Measurements from ENCODE around the gene HSPB7. TPM values are rescaled to one million over a fixed set of nuclear protein-coding genes. Genes with fewer than 3 reads are reported as not detected.

HSPB7 gene
- total and polyA plus RNA-seq, 12 donors = 4,333 to 6,425 (median 4,947) TPM

DNA sequence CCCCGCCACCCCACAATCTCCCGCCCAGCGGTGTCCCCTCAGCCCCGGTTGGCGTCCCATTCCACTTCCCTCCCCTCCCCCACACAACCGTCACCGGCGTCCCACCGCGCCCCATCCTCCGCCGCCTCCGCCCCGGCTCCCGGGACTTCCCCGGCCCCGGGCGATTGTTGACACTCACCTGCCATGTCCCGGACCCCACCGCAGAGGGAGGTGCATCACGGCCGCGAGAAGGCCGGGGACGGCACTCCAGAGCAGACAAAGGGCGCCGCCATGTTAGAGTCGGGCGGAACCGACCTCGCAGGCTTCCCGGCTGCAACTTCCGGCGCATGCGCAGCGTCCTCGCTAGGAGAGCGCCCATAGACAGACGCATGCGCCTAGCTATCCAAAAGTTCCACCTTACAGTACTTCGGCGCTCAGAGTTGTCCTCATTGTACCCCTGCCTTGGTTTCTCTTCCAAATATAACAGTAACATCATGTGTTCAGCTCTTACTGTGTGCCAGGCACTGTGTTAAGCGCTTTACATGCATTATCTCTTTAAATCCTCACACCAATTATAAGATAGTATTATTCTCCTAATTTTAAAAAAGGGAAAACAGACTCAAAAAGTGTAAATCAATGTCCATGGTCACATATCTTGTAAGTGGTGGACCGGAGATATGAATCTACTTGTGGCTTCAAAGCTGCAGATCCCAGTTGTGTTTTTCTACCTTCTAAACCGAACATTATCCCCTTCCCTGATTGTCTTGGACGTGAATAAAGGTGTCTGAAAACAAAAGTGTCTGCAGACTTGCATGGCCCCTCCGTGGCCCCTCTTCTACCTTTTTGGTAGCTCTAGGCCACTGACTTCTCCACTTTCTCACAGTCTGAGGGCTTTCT lies 41.8 kb downstream of the HSPB7 start, which contains the start of gene ZBTB17:
ZBTB17 (minus strand) TSS at position 297 of the 876 bp plus-strand sequence. CDS start 27,606 bp downstream, outside the sequence.
- Histone ChIP-seq H3K9me3 (peaks cover 0 to 5% (median 0%) of the 10 kb centered on the region in 11 donors), H3K27ac (peak within 1 kb of the TSS; percentile 37 to 93 (median 79)), H3K36me3 (peaks cover 0 to 22% (median 12%) of the 10 kb centered on the region in 9 donors), H3K4me3 (peak within 1 kb of the TSS; percentile 60 to 100 (median 79)), H3K27me3 (no peaks in the 10 kb centered on the region), H3K4me1 (peaks cover 0 to 25% (median 15%) of the 10 kb centered on the region in 9 donors)
- peak; percentile 92 to 95 for DNase-seq
- WGBS, 2 donors = 8 to 9% methylated on average over 43 to 47 of the region's 47 CpGs
- TF ChIP-seq, protein P1, sequence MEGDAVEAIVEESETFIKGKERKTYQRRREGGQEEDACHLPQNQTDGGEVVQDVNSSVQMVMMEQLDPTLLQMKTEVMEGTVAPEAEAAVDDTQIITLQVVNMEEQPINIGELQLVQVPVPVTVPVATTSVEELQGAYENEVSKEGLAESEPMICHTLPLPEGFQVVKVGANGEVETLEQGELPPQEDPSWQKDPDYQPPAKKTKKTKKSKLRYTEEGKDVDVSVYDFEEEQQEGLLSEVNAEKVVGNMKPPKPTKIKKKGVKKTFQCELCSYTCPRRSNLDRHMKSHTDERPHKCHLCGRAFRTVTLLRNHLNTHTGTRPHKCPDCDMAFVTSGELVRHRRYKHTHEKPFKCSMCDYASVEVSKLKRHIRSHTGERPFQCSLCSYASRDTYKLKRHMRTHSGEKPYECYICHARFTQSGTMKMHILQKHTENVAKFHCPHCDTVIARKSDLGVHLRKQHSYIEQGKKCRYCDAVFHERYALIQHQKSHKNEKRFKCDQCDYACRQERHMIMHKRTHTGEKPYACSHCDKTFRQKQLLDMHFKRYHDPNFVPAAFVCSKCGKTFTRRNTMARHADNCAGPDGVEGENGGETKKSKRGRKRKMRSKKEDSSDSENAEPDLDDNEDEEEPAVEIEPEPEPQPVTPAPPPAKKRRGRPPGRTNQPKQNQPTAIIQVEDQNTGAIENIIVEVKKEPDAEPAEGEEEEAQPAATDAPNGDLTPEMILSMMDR (IDR thresholded peaks at IDR 0.05) = no peak
- ATAC-seq = peak; percentile 98 to 100 (median 99)
- intact Hi-C loops (cut with DNase I) = no loop called here

DNA sequence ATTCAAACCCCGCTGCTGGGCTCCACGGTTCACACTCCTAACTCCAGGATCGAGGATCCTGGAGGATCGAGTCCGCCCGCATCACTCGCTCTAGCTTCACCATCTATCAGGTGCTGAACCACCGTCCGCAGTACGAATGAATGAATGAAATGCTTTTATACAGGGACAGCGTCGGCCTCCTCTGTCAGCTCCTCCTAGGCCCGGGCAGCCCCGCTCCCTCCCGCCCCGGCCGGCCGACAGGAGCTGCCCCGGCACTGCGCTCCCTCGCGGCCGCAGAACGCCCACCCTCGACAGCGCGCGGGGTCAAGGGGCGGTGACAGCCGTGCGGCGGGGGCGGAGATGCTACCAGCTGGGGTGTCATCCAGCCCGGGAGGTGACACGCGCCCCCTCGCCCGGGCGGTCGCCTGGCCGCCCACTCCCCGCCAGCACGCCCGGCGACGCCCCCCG lies 42.5 kb downstream of the HSPB7 start:
- Histone ChIP-seq H3K4me1 (peaks cover 0 to 25% (median 15%) of the 10 kb centered on the region in 9 donors), H3K27me3 (no peaks in the 10 kb centered on the region), H3K36me3 (peaks cover 0 to 25% (median 12%) of the 10 kb centered on the region in 9 donors), H3K4me3 (peak overlapping the region; percentile 60 to 100 (median 79)), H3K9me3 (peaks cover 0 to 5% (median 0%) of the 10 kb centered on the region in 11 donors), H3K27ac (peak overlapping the region in 9 of 10 donors; percentile 54 to 93 (median 80))
- peak; percentile 35 to 64 for DNase-seq
- peak; percentile 63 to 89 (median 79) for ATAC-seq
- WGBS, 2 donors = 1% methylated on average over 41 to 47 of the region's 47 CpGs
- TF ChIP-seq, protein P1 (IDR thresholded peaks at IDR 0.05) = peak in 5 of 9 donors; percentile 13 to 52 (median 44)
- intact Hi-C loops (cut with DNase I) = no loop called here

DNA sequence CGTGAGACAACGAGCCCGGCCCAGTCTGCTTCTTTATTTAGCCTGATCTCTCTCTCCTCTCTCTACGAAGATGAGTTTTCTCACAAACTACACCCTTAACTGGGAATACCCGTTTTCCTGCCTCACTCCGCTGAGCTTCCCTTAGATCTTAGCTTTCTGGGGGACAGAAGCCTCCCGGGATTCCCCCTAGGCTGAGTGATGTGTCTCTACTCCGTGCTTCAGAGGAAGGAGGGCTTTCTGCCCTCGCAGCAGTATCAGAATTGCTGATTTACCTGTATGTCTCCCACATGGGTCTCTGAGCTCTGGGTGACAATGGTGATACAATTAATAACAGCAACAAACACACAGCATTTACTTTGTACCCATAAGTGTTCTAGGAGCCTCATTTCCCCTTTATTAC lies 43.0 kb downstream of the HSPB7 start:
- intact Hi-C loops (cut with DNase I) = no loop called here
- Histone ChIP-seq H3K4me1 (peaks cover 0 to 25% (median 15%) of the 10 kb centered on the region in 9 donors), H3K4me3 (peak overlapping the region; percentile 60 to 100 (median 79)), H3K27ac (peak overlapping the region in 4 of 10 donors; percentile 80 to 93 (median 86)), H3K36me3 (peaks cover 0 to 31% (median 14%) of the 10 kb centered on the region in 9 donors), H3K9me3 (peaks cover 0 to 5% (median 0%) of the 10 kb centered on the region in 11 donors), H3K27me3 (no peaks in the 10 kb centered on the region)
- TF ChIP-seq, protein P1 (IDR thresholded peaks at IDR 0.05) = no peak
- WGBS, 2 donors = 39% methylated on average over 9 of the region's 9 CpGs
- ATAC-seq = no peak
- DNase-seq = no peak

DNA sequence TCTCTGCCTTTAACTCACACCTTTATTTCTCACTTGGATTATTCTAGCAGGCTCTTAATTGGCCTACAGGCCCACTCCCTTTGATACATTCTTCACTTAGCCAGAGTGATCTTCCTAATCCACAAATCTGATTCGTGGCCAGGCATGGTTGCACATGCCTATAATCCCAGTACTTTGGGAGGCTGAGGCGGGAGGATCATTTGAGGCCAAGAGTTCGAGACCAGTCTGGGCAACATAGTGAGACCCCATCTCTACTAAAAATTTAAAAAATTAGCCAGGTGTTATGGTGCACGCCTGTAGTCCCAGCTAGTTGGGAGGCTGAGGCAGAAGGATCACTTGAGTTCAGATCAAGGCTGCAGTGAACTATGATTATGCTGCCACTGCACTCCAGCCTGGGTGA lies 44.1 kb downstream of the HSPB7 start:
- H3K4me1 ChIP-seq = peaks cover 0 to 25% (median 15%) of the 10 kb centered on the region in 9 donors
- peaks cover 0 to 41% (median 21%) of the 10 kb centered on the region in 9 donors for H3K36me3 ChIP-seq
- intact Hi-C loops (cut with DNase I) = no loop called here
- TF ChIP-seq, protein P1 (IDR thresholded peaks at IDR 0.05) = no peak
- no peak for DNase-seq
- no peak for ATAC-seq
- 92 to 93% methylated on average over 4 of the region's 4 CpGs for WGBS, 2 donors
- no peak overlapping the region for H3K4me3 ChIP-seq
- peaks cover 0 to 5% (median 0%) of the 10 kb centered on the region in 11 donors for H3K9me3 ChIP-seq
- no peak overlapping the region for H3K27ac ChIP-seq
- no peaks in the 10 kb centered on the region for H3K27me3 ChIP-seq
